ENCODE data around the gene PKMYT1. TPM values are rescaled to one million over a fixed set of nuclear protein-coding genes. Genes with fewer than 3 reads are reported as not detected.
A peak's percentile ranks its signal among the peaks of the same experiment; 100 is the strongest.

The PKMYT1 gene
- polyA plus RNA-seq (ENCODE audit: insufficient read length in 4 of 4), result 10 to 100 TPM; 13.1 to 26.8 (median 16.5) TPM

- peak; percentile 73 to 83 (median 76) for DNase-seq (ENCODE audit: low read depth in 4 of 4, low spot score in 3 of 4)
These were observed at the start of gene PKMYT1 for GRCh38 chr16:2980227-2981176. TSS of gene PKMYT1 (minus strand) at chr16:2980446. CDS start at chr16:2979657, 789 bp downstream.

- DNase-seq (ENCODE audit: low read depth in 4 of 4, low spot score in 3 of 4), result no peak
These were observed 49.4 kb upstream of the PKMYT1 start for GRCh38 chr16:3029491-3030221.

GRCh38 chr16:3028716-3029319, 48.6 kb upstream of the PKMYT1 start:
- no peak for DNase-seq (ENCODE audit: low read depth in 4 of 4, low spot score in 3 of 4)

- peak in 1 of 4 donors; percentile 74 for DNase-seq (ENCODE audit: low read depth in 4 of 4, low spot score in 3 of 4)
These were observed 47.9 kb upstream of the PKMYT1 start for GRCh38 chr16:3027983-3028715.

GRCh38 chr16:3027489-3027795, 47.2 kb upstream of the PKMYT1 start:
- DNase-seq (ENCODE audit: low read depth in 4 of 4, low spot score in 3 of 4), result no peak

- no peak for DNase-seq (ENCODE audit: low read depth in 4 of 4, low spot score in 3 of 4)
These were observed 46.6 kb upstream of the PKMYT1 start for GRCh38 chr16:3026609-3027488.

- DNase-seq (ENCODE audit: low read depth in 4 of 4, low spot score in 3 of 4), result no peak
These were observed 45.7 kb upstream of the PKMYT1 start for GRCh38 chr16:3026003-3026378.

- no peak for DNase-seq (ENCODE audit: low read depth in 4 of 4, low spot score in 3 of 4)
These were observed 45.1 kb upstream of the PKMYT1 start for GRCh38 chr16:3025032-3026002.

- DNase-seq (ENCODE audit: low read depth in 4 of 4, low spot score in 3 of 4), result peak; percentile 90 to 95 (median 94)
These were observed 43.6 kb upstream of the PKMYT1 start, which contains the start of the genes HCFC1R1 and THOC6 for GRCh38 chr16:3023669-3024478. TSS of gene HCFC1R1 (minus strand) at chr16:3023942. CDS start at chr16:3023941, 1 bp downstream. TSS of gene THOC6 (plus strand) at chr16:3024035. CDS start at chr16:3024327, 292 bp downstream.

- no peak for DNase-seq (ENCODE audit: low read depth in 4 of 4, low spot score in 3 of 4)
These were observed 43.1 kb upstream of the PKMYT1 start for GRCh38 chr16:3023415-3023668.

GRCh38 chr16:3022684-3023414, 42.6 kb upstream of the PKMYT1 start:
- no peak for DNase-seq (ENCODE audit: low read depth in 4 of 4, low spot score in 3 of 4)

GRCh38 chr16:3022208-3022683, 42.0 kb upstream of the PKMYT1 start:
- DNase-seq (ENCODE audit: low read depth in 4 of 4, low spot score in 3 of 4), result peak in 1 of 4 donors; percentile 64

- DNase-seq (ENCODE audit: low read depth in 4 of 4, low spot score in 3 of 4), result no peak
These were observed 41.4 kb upstream of the PKMYT1 start for GRCh38 chr16:3021449-3022207.

- no peak for DNase-seq (ENCODE audit: low read depth in 4 of 4, low spot score in 3 of 4)
These were observed 40.6 kb upstream of the PKMYT1 start for GRCh38 chr16:3020604-3021448.

- DNase-seq (ENCODE audit: low read depth in 4 of 4, low spot score in 3 of 4), result no peak
These were observed 40.0 kb upstream of the PKMYT1 start, which contains the start of gene TNFRSF12A for GRCh38 chr16:3020247-3020603. TSS of gene TNFRSF12A (plus strand) at chr16:3020368. CDS start at chr16:3020398, 30 bp downstream.

All from left renal pelvis (tissue), 4 donors.